NT2/D1 (cell line): ENCODE data around the gene FAM20C.

Source experiments
- DNase-seq: peaks from one replicate; pipeline ENCODE4 v3.0.0-alpha.2; 2011; ENCODE audit warnings: low read depth, low spot score
- H3K27me3 ChIP-seq: 2 replicates; pipeline ENCODE4 v1.6.0; 2011; ENCODE audit warnings: mild to moderate bottlenecking; ENCODE audit not compliant: insufficient read length, insufficient read depth
- H3K36me3 ChIP-seq: 2 replicates; pipeline ENCODE4 v1.6.1; 2011; ENCODE audit warnings: mild to moderate bottlenecking, low read length, mixed read lengths; ENCODE audit not compliant: insufficient read depth, insufficient read length
- H3K4me1 ChIP-seq: 2 replicates; pipeline ENCODE4 v1.5.1; 2011; ENCODE audit not compliant: insufficient read depth, insufficient read length
- H3K4me3 ChIP-seq: 2 replicates; pipeline ENCODE4 v1.5.1; 2011; ENCODE audit warnings: low read depth; ENCODE audit not compliant: insufficient read length
- H3K9ac ChIP-seq: 2 replicates; pipeline ENCODE4 v1.6.0; 2011; ENCODE audit warnings: low read depth; ENCODE audit not compliant: insufficient read length
- H3K9me3 ChIP-seq: 2 replicates; pipeline ENCODE4 v1.5.1; 2011; ENCODE audit warnings: mild to moderate bottlenecking, low read length; ENCODE audit not compliant: insufficient read depth
- SUZ12 ChIP-seq: IDR thresholded peaks from 2 replicates; pipeline ENCODE4 v1.6.1; 2011; ENCODE audit not compliant: insufficient read length, insufficient read depth; ENCODE audit errors: extremely low read depth
- YY1 ChIP-seq: IDR thresholded peaks from 2 replicates; pipeline ENCODE4 v1.6.1; 2011; ENCODE audit not compliant: insufficient read length, insufficient read depth
- ZNF274 ChIP-seq: IDR thresholded peaks from 2 replicates; pipeline ENCODE4 v1.6.1; 2011; ENCODE audit warnings: mild to moderate bottlenecking, low read depth, low read length

Gene FAM20C

GRCh38 chr7:265192-265997, 73.0 kb downstream of the FAM20C start:
- TF ChIP-seq ZNF274 (no peak), YY1 (no peak), SUZ12 (no peak)
- peaks cover 10% of the 10 kb centered on the region for H3K36me3 ChIP-seq
- no peak for DNase-seq
- H3K9ac ChIP-seq: no peak overlapping the region
- no peaks in the 10 kb centered on the region for H3K27me3 ChIP-seq
- no peaks in the 10 kb centered on the region for H3K4me1 ChIP-seq
- H3K4me3 ChIP-seq: no peak overlapping the region
- peaks cover 82% of the 10 kb centered on the region for H3K9me3 ChIP-seq

DNA sequence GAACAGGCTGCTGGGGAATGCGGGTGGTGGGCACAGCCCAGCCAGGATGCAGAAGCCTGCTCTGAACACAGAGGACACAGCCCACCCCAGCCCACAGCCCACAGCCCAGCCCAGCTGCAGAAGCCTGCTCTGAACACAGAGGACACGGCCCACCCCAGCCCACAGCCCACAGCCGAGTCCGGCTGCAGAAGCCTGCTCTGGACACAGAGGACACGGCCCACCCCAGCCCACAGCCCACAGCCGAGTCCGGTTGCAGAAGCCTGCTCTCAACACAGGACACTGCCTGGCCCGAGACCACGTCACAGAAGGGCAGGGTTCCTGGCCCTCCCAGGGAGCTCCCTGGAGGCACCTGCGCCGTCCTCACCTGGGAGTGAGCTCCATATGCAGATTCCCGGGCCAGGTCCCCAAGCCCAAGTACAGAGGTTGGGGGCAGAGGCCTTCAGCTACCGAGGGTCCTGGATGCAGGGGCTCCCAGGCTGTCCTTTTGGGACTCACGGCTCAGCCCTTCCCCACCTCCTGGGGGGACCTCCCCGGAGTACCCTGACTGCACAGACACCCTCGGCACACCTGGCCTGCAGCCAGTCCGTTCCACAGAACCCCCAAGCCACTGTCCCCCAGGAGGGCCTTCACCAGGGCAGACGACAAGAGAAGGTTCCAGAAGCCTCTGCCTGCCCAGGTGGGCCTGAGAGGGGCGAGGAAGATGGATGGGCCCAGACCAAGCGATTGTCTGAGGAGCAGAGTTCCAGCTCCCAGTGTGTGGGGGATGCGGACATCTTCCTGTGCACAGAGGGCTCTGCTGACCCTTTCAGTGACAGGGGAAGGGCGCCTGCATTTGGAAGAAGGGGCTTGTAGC, 73.9 kb downstream of the FAM20C start:
- Histone ChIP-seq H3K4me3 (no peak overlapping the region), H3K4me1 (no peaks in the 10 kb centered on the region), H3K9ac (no peak overlapping the region), H3K9me3 (peaks cover 76% of the 10 kb centered on the region), H3K36me3 (peaks cover 4% of the 10 kb centered on the region), H3K27me3 (no peaks in the 10 kb centered on the region)
- no peak for DNase-seq
- TF ChIP-seq SUZ12: no peak
- TF ChIP-seq ZNF274: no peak
- TF ChIP-seq YY1: no peak

DNA sequence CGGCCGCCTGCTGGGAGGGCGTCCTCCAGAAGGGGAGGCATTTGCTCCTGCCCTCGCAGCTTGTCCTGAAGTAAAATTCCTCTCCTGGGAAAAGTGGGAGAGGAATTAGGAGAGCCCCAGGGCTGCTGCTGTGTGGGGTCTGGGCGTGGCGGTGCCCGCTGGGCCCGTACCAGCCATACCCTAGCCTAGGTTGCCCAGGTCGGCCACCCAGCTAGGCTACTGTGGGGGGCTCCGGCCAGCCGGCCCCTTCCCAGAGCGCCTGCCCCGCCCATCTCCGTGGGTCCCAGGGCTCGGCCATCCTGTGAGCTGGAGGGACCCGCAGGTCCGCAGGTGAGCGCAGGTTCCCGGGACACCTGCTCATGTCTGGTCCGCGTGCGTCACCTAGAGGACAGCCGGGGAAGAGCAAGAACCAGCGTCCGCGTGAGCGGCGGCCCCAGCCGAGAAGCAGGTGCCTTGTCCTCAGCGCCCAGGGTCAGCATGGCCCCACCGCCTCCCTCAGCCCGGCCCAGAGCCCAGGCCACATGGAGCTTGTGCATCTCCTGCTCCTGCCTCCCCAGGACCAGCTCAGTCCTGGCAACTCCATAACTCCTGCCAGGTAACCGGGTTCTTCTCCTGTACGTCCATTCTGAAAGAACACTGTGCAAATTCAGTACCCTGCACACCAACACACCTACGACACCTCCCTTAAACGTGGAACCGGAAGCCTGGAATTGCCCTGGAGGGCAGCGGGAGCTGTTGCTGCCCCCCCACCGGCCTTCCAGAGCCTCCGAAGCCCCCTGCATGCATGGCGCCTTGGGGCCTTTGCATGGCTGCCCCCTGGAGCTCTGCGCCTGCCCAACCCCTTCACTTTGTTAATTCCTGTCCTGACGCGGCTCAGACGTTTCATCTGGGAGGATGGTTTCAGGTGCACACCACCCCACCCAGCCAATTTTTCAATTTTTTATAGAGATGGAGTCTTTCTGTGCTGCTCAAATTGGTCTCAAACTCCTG, 74.8 kb downstream of the FAM20C start:
- H3K4me1 ChIP-seq: no peaks in the 10 kb centered on the region
- H3K9me3 ChIP-seq: peaks cover 71% of the 10 kb centered on the region; the same call in 1 of the 2 replicates
- no peak for TF ChIP-seq YY1
- TF ChIP-seq SUZ12: no peak
- TF ChIP-seq ZNF274: no peak
- DNase-seq: no peak
- no peaks in the 10 kb centered on the region for H3K36me3 ChIP-seq
- H3K27me3 ChIP-seq: no peaks in the 10 kb centered on the region
- H3K4me3 ChIP-seq: no peak overlapping the region
- H3K9ac ChIP-seq: no peak overlapping the region

- no peaks in the 10 kb centered on the region for H3K27me3 ChIP-seq
- H3K4me1 ChIP-seq: no peaks in the 10 kb centered on the region
- no peak overlapping the region for H3K9ac ChIP-seq
- no peaks in the 10 kb centered on the region for H3K36me3 ChIP-seq
- no peak for DNase-seq
- peaks cover 77% of the 10 kb centered on the region; the same call in 1 of the 2 replicates for H3K9me3 ChIP-seq
- no peak overlapping the region for H3K4me3 ChIP-seq
- TF ChIP-seq ZNF274 (no peak), YY1 (no peak), SUZ12 (no peak)
Observed at GRCh38 chr7:268991-269390, 76.6 kb downstream of the FAM20C start.

GRCh38 chr7:269721-270120, 77.3 kb downstream of the FAM20C start:
- Histone ChIP-seq H3K9me3 (peaks cover 77% of the 10 kb centered on the region), H3K9ac (no peak overlapping the region), H3K4me1 (no peaks in the 10 kb centered on the region), H3K36me3 (no peaks in the 10 kb centered on the region), H3K4me3 (no peak overlapping the region), H3K27me3 (no peaks in the 10 kb centered on the region)
- DNase-seq: no peak
- TF ChIP-seq ZNF274 (no peak), YY1 (no peak), SUZ12 (no peak)

GRCh38 chr7:270351-270983, 78.1 kb downstream of the FAM20C start:
- Histone ChIP-seq H3K27me3 (no peaks in the 10 kb centered on the region), H3K9ac (no peak overlapping the region), H3K4me3 (no peak overlapping the region), H3K9me3 (peaks cover 77% of the 10 kb centered on the region), H3K36me3 (no peaks in the 10 kb centered on the region), H3K4me1 (no peaks in the 10 kb centered on the region)
- no peak for TF ChIP-seq YY1
- TF ChIP-seq SUZ12: no peak
- no peak for TF ChIP-seq ZNF274
- DNase-seq: no peak
